Psoas muscle (tissue), 8 donors: ENCODE results near the gene THBS3. TPM values are rescaled to one million over a fixed set of nuclear protein-coding genes. Genes with fewer than 3 reads are reported as not detected.
A peak's percentile ranks its signal among the peaks of the same experiment; 100 is the strongest.

ENCODE experiments used
- ATAC-seq, 4 donors: fragments of 200-7000 bp; cut with Tn5 transposase; one replicate each; pipeline ENCODE4 v1.9.1; 2020; ENCODE audit warnings: moderate library complexity in 3 of 4, mild to moderate bottlenecking in 2 of 4
- DNase-seq, 2 donors: peaks; one replicate each; pipeline ENCODE4 v3.0.0-alpha.2; 2020
- H3K27ac ChIP-seq: fragments of 200-600 bp; one replicate; pipeline ENCODE4 v1.8.0; 2022
- H3K27me3 ChIP-seq, 3 donors: fragments of 200-600 bp in 1 of 3; one replicate each; pipeline versions ENCODE4 v1.6.1 to v1.8.0; 2013 to 2022; ENCODE audit warnings: low read length in 2 of 3, mild to moderate bottlenecking in 2 of 3, moderate library complexity in 1 of 3; ENCODE audit not compliant: insufficient read depth in 3 of 3
- H3K36me3 ChIP-seq, 2 donors: fragments of 200-600 bp in 1 of 2; one replicate each; pipeline versions ENCODE4 v1.6.1 to v1.8.0; 2013 to 2022; ENCODE audit warnings: low read depth in 1 of 2, mild to moderate bottlenecking in 1 of 2, moderate library complexity in 1 of 2; ENCODE audit not compliant: insufficient read depth in 1 of 2
- H3K4me1 ChIP-seq: fragments of 200-600 bp; one replicate; pipeline ENCODE4 v1.8.0; 2022
- H3K4me3 ChIP-seq: fragments of 200-600 bp; one replicate; pipeline ENCODE4 v1.8.0; 2022; ENCODE audit warnings: mild to moderate bottlenecking
- H3K9me3 ChIP-seq: fragments of 200-600 bp; one replicate; pipeline ENCODE4 v1.8.0; 2022
- CTCF ChIP-seq: fragments of 200-600 bp; IDR thresholded peaks from one replicate; pipeline ENCODE4 v1.8.0; 2022; ENCODE audit warnings: antibody characterized with exemption
- WGBS, 3 donors: extraction: QIAGEN DNeasy Blood & Tissue Kit; methylation state at CpG; one replicate each; pipeline versions ENCODE4 v1.1.6 to v1.1.7; 2013; 5-methylcytosine and 5-hydroxymethylcytosine counted together
- intact Hi-C, 2 donors: fragments of 100-400 bp; cut with DNase I; formaldehyde crosslinking; loops; one replicate each; pipeline versions ENCODE4 v1.11.0 to v1.14.2; 2022
- polyA plus RNA-seq, 3 donors: library from polyadenylated mRNA; stranded (reverse); fragments of 200-250 nt; gene quantifications; one replicate each; pipeline ENCODE4 v1.2.3, GENCODE V29; 2013
- total RNA-seq, 4 donors: library from RNA; stranded (reverse); fragmentation: NEBNext Ultra II Directional in 2 of 4; extraction: Animal tissue kit (Norgen Biotek cat#: 25700) in 2 of 4; gene quantifications; one replicate each; pipeline versions ENCODE4 v1.2.1 to v1.2.4, GENCODE V29; 2021 to 2023
- donor health status: healthy with polysubstance abuse.
- donor health status: DM: no; HTN: no; CAD: no; lungs with moderate emphysema.
- donor health status: Bipolar disorder and iron deficiency.
- donor health status: healthy.
- donor health status: DM: yes; HTN: yes; CAD: no.
- donor health status: DM: no; HTN: no; CAD: no.
- donor health status: DM: no; HTN: no; CAD: no.
- donor health status: DM: yes; HTN: yes; CAD: no.

Gene THBS3
- total and polyA plus RNA-seq, 7 donors, result 2.8 to 8.1 (median 3.5) TPM

- intact Hi-C loops, result loop anchor here (5.0 kb wide), 1 partner anchor 52 kb away; no protein-coding TSS in a partner anchor
- WGBS, 3 donors, result 85 to 87% (median 85%) methylated on average over 12 of the region's 12 CpGs
- Histone ChIP-seq H3K4me3 (no peak overlapping the region), H3K36me3 (peaks cover 0 to 11% of the 10 kb centered on the region in 2 donors), H3K9me3 (no peaks in the 10 kb centered on the region), H3K27me3 (peaks cover 0 to 13% (median 10%) of the 10 kb centered on the region in 3 donors), H3K27ac (no peak overlapping the region), H3K4me1 (peaks cover 6% of the 10 kb centered on the region)
- ATAC-seq (no peak), DNase-seq (no peak)
- no peak for TF ChIP-seq CTCF
Observed at GRCh38 chr1:155175281-155175926, 32.3 kb downstream of the THBS3 start.

- 4 to 8% (median 8%) methylated on average over 32 to 35 of the region's 35 CpGs for WGBS, 3 donors
Observed at GRCh38 chr1:155174324-155175280, 33.1 kb downstream of the THBS3 start.

GRCh38 chr1:155173478-155174323 is 34.0 kb downstream of the THBS3 start, which contains the start of gene TRIM46:
TSS of gene TRIM46 (plus strand) at chr1:155173849. CDS start at chr1:155173967, 118 bp downstream.
- peak in 1 of 2 donors; percentile 51 for DNase-seq
- H3K36me3 ChIP-seq, result peaks cover 0 to 27% of the 10 kb centered on the region in 2 donors
- no peak for TF ChIP-seq CTCF
- peaks cover 6% of the 10 kb centered on the region for H3K4me1 ChIP-seq
- H3K9me3 ChIP-seq, result no peaks in the 10 kb centered on the region
- no peak for ATAC-seq
- H3K4me3 ChIP-seq, result peak within 1 kb of the TSS; percentile 74
- peaks cover 0 to 13% (median 10%) of the 10 kb centered on the region in 3 donors for H3K27me3 ChIP-seq
- WGBS, 3 donors, result 3% methylated on average over 38 of the region's 38 CpGs
- intact Hi-C loops, result no loop called here
- H3K27ac ChIP-seq, result peak within 1 kb of the TSS; percentile 81

More at GRCh38 chr1:155174324-155175280, 33.1 kb downstream of the THBS3 start:
- peaks cover 0 to 18% of the 10 kb centered on the region in 2 donors for H3K36me3 ChIP-seq
- H3K9me3 ChIP-seq, result no peaks in the 10 kb centered on the region
- TF ChIP-seq CTCF, result no peak
- peak overlapping the region; percentile 74 for H3K4me3 ChIP-seq
- H3K4me1 ChIP-seq, result peaks cover 6% of the 10 kb centered on the region
- DNase-seq, result no peak
- no peak for ATAC-seq
- intact Hi-C loops, result loop anchor here (5.0 kb wide), 1 partner anchor 53 kb away; no protein-coding TSS in a partner anchor
- no peak overlapping the region for H3K27ac ChIP-seq
- H3K27me3 ChIP-seq, result peaks cover 0 to 13% (median 10%) of the 10 kb centered on the region in 3 donors

GRCh38 chr1:155172732-155173477 is 34.8 kb downstream of the THBS3 start, which contains the start of gene KRTCAP2:
TSS of gene KRTCAP2 (minus strand) at chr1:155173304. CDS start at chr1:155173224, 80 bp downstream.
- Histone ChIP-seq H3K27ac (peak within 1 kb of the TSS; percentile 81), H3K36me3 (peaks cover 0 to 27% of the 10 kb centered on the region in 2 donors), H3K27me3 (peaks cover 0 to 13% (median 10%) of the 10 kb centered on the region in 3 donors), H3K9me3 (no peaks in the 10 kb centered on the region), H3K4me1 (peaks cover 6% of the 10 kb centered on the region), H3K4me3 (peak within 1 kb of the TSS; percentile 74)
- ATAC-seq (peak; percentile 89 to 95 (median 92)), DNase-seq (peak; percentile 96 to 98)
- peak; percentile 92 for TF ChIP-seq CTCF
- 0 to 1% (median 1%) methylated on average over 46 to 57 of the region's 57 CpGs for WGBS, 3 donors
- intact Hi-C loops, result no loop called here
